Keratinocyte (primary cell): Measurements from ENCODE around the gene FMN2.

Experiments used
- EZH2 ChIP-seq: IDR thresholded peaks from one replicate; pipeline ENCODE4 v1.6.1; 2012; ENCODE audit warnings: inconsistent platforms, mild to moderate bottlenecking, low read length, moderate library complexity
- TF ChIP-seq, protein P1 (sequence below), 3 experiments: IDR thresholded peaks in 1 of 3; conservative IDR thresholded peaks in 1 of 3; optimal IDR thresholded peaks in 1 of 3; 2 replicates in 2 of 3; 3 replicates in 1 of 3; pipeline versions ENCODE3 to v1.5.1; 2011; ENCODE audit warnings: low read length in 3 of 3, mild to moderate bottlenecking in 3 of 3, moderate library complexity in 2 of 3, control low read depth in 1 of 3, inconsistent platforms in 1 of 3; ENCODE audit not compliant: insufficient read depth in 2 of 3; ENCODE audit errors: extremely low read depth in 1 of 3

DNA sequence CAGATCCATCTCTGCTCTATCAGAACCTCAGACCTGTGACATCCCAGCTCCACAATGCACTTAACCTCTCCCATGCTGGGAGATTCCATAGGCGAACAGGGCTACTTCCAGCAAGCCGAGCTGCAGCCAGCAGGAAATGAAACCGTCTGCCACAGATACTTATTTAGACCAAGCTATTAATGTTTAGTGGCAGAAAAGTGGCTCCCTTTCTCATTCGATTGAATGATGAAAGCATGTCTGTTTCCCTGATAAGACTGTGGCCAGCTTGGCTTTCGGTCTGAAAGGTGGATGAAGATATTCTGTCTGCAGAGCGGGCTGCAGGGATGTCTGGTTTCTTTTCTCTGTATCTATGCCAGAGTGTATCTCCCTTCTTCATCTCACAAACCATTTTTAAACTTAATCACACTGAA is 373.9 kb downstream of the FMN2 start:
- TF ChIP-seq, protein P1, sequence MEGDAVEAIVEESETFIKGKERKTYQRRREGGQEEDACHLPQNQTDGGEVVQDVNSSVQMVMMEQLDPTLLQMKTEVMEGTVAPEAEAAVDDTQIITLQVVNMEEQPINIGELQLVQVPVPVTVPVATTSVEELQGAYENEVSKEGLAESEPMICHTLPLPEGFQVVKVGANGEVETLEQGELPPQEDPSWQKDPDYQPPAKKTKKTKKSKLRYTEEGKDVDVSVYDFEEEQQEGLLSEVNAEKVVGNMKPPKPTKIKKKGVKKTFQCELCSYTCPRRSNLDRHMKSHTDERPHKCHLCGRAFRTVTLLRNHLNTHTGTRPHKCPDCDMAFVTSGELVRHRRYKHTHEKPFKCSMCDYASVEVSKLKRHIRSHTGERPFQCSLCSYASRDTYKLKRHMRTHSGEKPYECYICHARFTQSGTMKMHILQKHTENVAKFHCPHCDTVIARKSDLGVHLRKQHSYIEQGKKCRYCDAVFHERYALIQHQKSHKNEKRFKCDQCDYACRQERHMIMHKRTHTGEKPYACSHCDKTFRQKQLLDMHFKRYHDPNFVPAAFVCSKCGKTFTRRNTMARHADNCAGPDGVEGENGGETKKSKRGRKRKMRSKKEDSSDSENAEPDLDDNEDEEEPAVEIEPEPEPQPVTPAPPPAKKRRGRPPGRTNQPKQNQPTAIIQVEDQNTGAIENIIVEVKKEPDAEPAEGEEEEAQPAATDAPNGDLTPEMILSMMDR (optimal IDR thresholded peaks at IDR 0.05 in 1 of 3, IDR thresholded peaks at IDR 0.05 in 1 of 3, conservative IDR thresholded peaks at IDR 0.05 in 1 of 3; ENCODE audit: extremely low read depth in 1 of 3, insufficient read depth in 2 of 3, low read length in 3 of 3), result no peak
- no peak for TF ChIP-seq EZH2
